HEK293 (cell line): ENCODE results near the gene OR7D2.

ENCODE experiments used
- AEBP2 ChIP-seq: fragments of 450-650 bp; formaldehyde crosslinking; IDR thresholded peaks from 2 replicates; pipeline ENCODE4 v1.5.1; 2016; ENCODE audit warnings: missing biosample characterization, missing genetic modification characterization, borderline replicate concordance
- BCL11A ChIP-seq: fragments of 450-650 bp; formaldehyde crosslinking; IDR thresholded peaks from 2 replicates; pipeline ENCODE4 v1.5.1; 2016; ENCODE audit warnings: low read depth, missing biosample characterization, missing genetic modification characterization
- BCL11B ChIP-seq: fragments of 450-650 bp; formaldehyde crosslinking; IDR thresholded peaks from 2 replicates; pipeline ENCODE4 v1.5.1; 2016; ENCODE audit warnings: low read depth, missing biosample characterization, missing genetic modification characterization
- GFI1B ChIP-seq: fragments of 450-650 bp; formaldehyde crosslinking; IDR thresholded peaks from 2 replicates; pipeline ENCODE4 v1.5.1; 2016; ENCODE audit warnings: missing biosample characterization, missing genetic modification characterization
- KLF17 ChIP-seq: fragments of 450-650 bp; formaldehyde crosslinking; IDR thresholded peaks from 2 replicates; pipeline ENCODE4 v1.5.1; 2016; ENCODE audit warnings: missing biosample characterization, missing genetic modification characterization
- PATZ1 ChIP-seq: fragments of 450-650 bp; formaldehyde crosslinking; IDR thresholded peaks from 2 replicates; pipeline ENCODE4 v1.5.1; 2016; ENCODE audit warnings: missing biosample characterization, missing genetic modification characterization
- PRDM10 ChIP-seq: fragments of 450-650 bp; formaldehyde crosslinking; IDR thresholded peaks from 2 replicates; pipeline ENCODE4 v1.5.1; 2016; ENCODE audit warnings: missing biosample characterization, missing genetic modification characterization
- REST ChIP-seq: fragments of 450-650 bp; formaldehyde crosslinking; IDR thresholded peaks from 2 replicates; pipeline ENCODE4 v1.5.1; 2016; ENCODE audit warnings: missing biosample characterization, missing genetic modification characterization
- SP2 ChIP-seq: fragments of 450-650 bp; formaldehyde crosslinking; IDR thresholded peaks from 2 replicates; pipeline ENCODE4 v1.5.1; 2016; ENCODE audit warnings: missing biosample characterization, missing genetic modification characterization
- SP3 ChIP-seq: fragments of 450-650 bp; formaldehyde crosslinking; IDR thresholded peaks from 2 replicates; pipeline ENCODE4 v1.5.1; 2016; ENCODE audit warnings: missing biosample characterization, missing genetic modification characterization
- YY2 ChIP-seq: fragments of 450-650 bp; formaldehyde crosslinking; IDR thresholded peaks from 2 replicates; pipeline ENCODE4 v1.5.1; 2016; ENCODE audit warnings: missing biosample characterization, missing genetic modification characterization
- ZEB2 ChIP-seq: fragments of 450-650 bp; formaldehyde crosslinking; IDR thresholded peaks from 2 replicates; pipeline ENCODE4 v1.5.1; 2016; ENCODE audit warnings: missing biosample characterization, missing genetic modification characterization
- ZNF112 ChIP-seq: fragments of 450-650 bp; formaldehyde crosslinking; IDR thresholded peaks from 2 replicates; pipeline ENCODE4 v1.5.0; 2017; ENCODE audit warnings: missing biosample characterization, missing genetic modification characterization
- ZNF132 ChIP-seq: fragments of 450-650 bp; formaldehyde crosslinking; IDR thresholded peaks from 2 replicates; pipeline ENCODE4 v1.5.1; 2017; ENCODE audit warnings: missing biosample characterization, missing genetic modification characterization, borderline replicate concordance
- ZNF138 ChIP-seq: fragments of 450-650 bp; formaldehyde crosslinking; IDR thresholded peaks from 2 replicates; pipeline ENCODE4 v1.5.1; 2016; ENCODE audit warnings: missing biosample characterization, missing genetic modification characterization, borderline replicate concordance
- ZNF157 ChIP-seq: fragments of 450-650 bp; formaldehyde crosslinking; IDR thresholded peaks from 2 replicates; pipeline ENCODE4 v1.5.1; 2016; ENCODE audit warnings: missing biosample characterization, missing genetic modification characterization
- ZNF16 ChIP-seq: fragments of 450-650 bp; formaldehyde crosslinking; IDR thresholded peaks from 2 replicates; pipeline ENCODE4 v1.5.1; 2016; ENCODE audit warnings: low read depth, missing biosample characterization, missing genetic modification characterization
- ZNF24 ChIP-seq: fragments of 450-650 bp; formaldehyde crosslinking; IDR thresholded peaks from 2 replicates; pipeline ENCODE4 v1.5.1; 2016; ENCODE audit warnings: missing biosample characterization, missing genetic modification characterization
- ZNF274 ChIP-seq, 2 experiments: fragments of 200-500 bp in 1 of 2; fragments of 450-650 bp in 1 of 2; sonication (Bioruptor generic) in 1 of 2; formaldehyde crosslinking in 1 of 2; IDR thresholded peaks; 2 replicates each; pipeline versions ENCODE4 v1.5.1 to v1.6.1; 2014 to 2016; ENCODE audit warnings: borderline replicate concordance in 1 of 2, inconsistent platforms in 1 of 2, low read length in 1 of 2, missing biosample characterization in 1 of 2, missing genetic modification characterization in 1 of 2
- ZNF335 ChIP-seq: fragments of 450-650 bp; formaldehyde crosslinking; conservative IDR thresholded peaks from 2 replicates; pipeline ENCODE4 v1.5.1; 2016; ENCODE audit warnings: missing biosample characterization, missing genetic modification characterization
- ZNF473 ChIP-seq: fragments of 450-650 bp; formaldehyde crosslinking; IDR thresholded peaks from 2 replicates; pipeline ENCODE4 v1.5.1; 2017; ENCODE audit warnings: missing biosample characterization, missing genetic modification characterization
- ZNF510 ChIP-seq: fragments of 450-650 bp; formaldehyde crosslinking; IDR thresholded peaks from 2 replicates; pipeline ENCODE4 v1.5.1; 2018; ENCODE audit warnings: mild to moderate bottlenecking, missing genetic modification characterization, missing biosample characterization; ENCODE audit not compliant: insufficient replicate concordance
- ZNF548 ChIP-seq: fragments of 450-650 bp; formaldehyde crosslinking; IDR thresholded peaks from 2 replicates; pipeline ENCODE4 v1.5.1; 2016; ENCODE audit warnings: missing biosample characterization, missing genetic modification characterization
- ZNF629 ChIP-seq: fragments of 450-650 bp; formaldehyde crosslinking; IDR thresholded peaks from 2 replicates; pipeline ENCODE4 v1.5.1; 2017; ENCODE audit warnings: missing biosample characterization, missing genetic modification characterization
- ZNF670 ChIP-seq: fragments of 450-650 bp; formaldehyde crosslinking; IDR thresholded peaks from 2 replicates; pipeline ENCODE4 v1.5.1; 2016; ENCODE audit warnings: missing biosample characterization, missing genetic modification characterization, low read depth
- ZNF76 ChIP-seq: fragments of 450-650 bp; formaldehyde crosslinking; IDR thresholded peaks from 2 replicates; pipeline ENCODE4; 2016; ENCODE audit warnings: low read depth, missing biosample characterization, missing genetic modification characterization, borderline replicate concordance
- ZNF792 ChIP-seq: fragments of 450-650 bp; formaldehyde crosslinking; IDR thresholded peaks from 2 replicates; pipeline ENCODE4 v1.5.1; 2016; ENCODE audit warnings: missing biosample characterization, missing genetic modification characterization
- ZXDB ChIP-seq: fragments of 450-650 bp; formaldehyde crosslinking; IDR thresholded peaks from 2 replicates; pipeline ENCODE4 v1.5.1; 2016; ENCODE audit warnings: missing biosample characterization, missing genetic modification characterization

The OR7D2 gene

GRCh38 chr19:9140159-9140874 is 38.5 kb upstream of the OR7D2 start, which contains the start of gene ZNF317 (continued):
- TF ChIP-seq PRDM10 (tag by site-specific recombination) (peak; percentile 97), ZEB2 (no peak), ZNF157 (tag by site-specific recombination) (no peak), ZNF274 (IDR thresholded peaks at IDR 0.05; ENCODE audit: low read length) (no peak), ZNF274 (tag by site-specific recombination; IDR thresholded peaks at IDR 0.05; ENCODE audit: borderline replicate concordance) (no peak), ZNF670 (no peak), PATZ1 (tag by site-specific recombination) (peak; percentile 28; the same call in 1 of the 2 replicates), BCL11B (tag by site-specific recombination) (0 out of 2 replicates have a peak, but pooled peaks have one; percentile 18), ZNF112 (tag by site-specific recombination) (no peak), GFI1B (tag by site-specific recombination) (no peak), ZNF24 (tag by site-specific recombination) (no peak), ZXDB (tag by site-specific recombination) (peak; percentile 66), ZNF548 (tag by site-specific recombination) (no peak), SP3 (tag by site-specific recombination) (peak; percentile 49), ZNF473 (no peak), ZNF629 (tag by site-specific recombination) (peak; percentile 25), BCL11A (tag by site-specific recombination) (no peak), ZNF510 (tag by site-specific recombination) (no peak), SP2 (tag by site-specific recombination) (peak; percentile 33; the same call in 1 of the 2 replicates), ZNF138 (tag by site-specific recombination) (no peak), AEBP2 (tag by site-specific recombination) (no peak), ZNF16 (no peak), ZNF792 (no peak), REST (tag by site-specific recombination) (peak; percentile 25; the same call in 1 of the 2 replicates), ZNF76 (tag by site-specific recombination) (peak; percentile 91), KLF17 (tag by site-specific recombination) (0 out of 2 replicates have a peak, but pooled peaks have one; percentile 36), ZNF132 (no peak), ZNF335 (tag by site-specific recombination) (peak; percentile 89), YY2 (tag by site-specific recombination) (peak; percentile 81)
